Lower leg skin (tissue), 4 donors: ENCODE measurements around the gene ILK. TPM values are rescaled to one million over a fixed set of nuclear protein-coding genes. Genes with fewer than 3 reads are reported as not detected.

Experiments
- DNase-seq, 2 donors: peaks; one replicate each; pipeline ENCODE4 v3.0.0-alpha.2; 2019; ENCODE audit warnings: low spot score in 2 of 2
- H3K4me3 ChIP-seq: fragments of 200-600 bp; sonication (generic); 2 replicates; pipeline ENCODE4 v1.5.1; 2017; ENCODE audit warnings: mild to moderate bottlenecking, low read depth; ENCODE audit not compliant: poor library complexity, severe bottlenecking
- CTCF ChIP-seq, 3 donors: fragments of 450-650 bp; IDR thresholded peaks; one replicate each; pipeline ENCODE4 v1.5.1; 2016; ENCODE audit warnings: antibody characterized with exemption in 3 of 3, mild to moderate bottlenecking in 3 of 3, moderate library complexity in 2 of 3
- POLR2A ChIP-seq, 2 donors: fragments of 450-650 bp; IDR thresholded peaks; one replicate each; pipeline ENCODE4 v1.6.1; 2016 to 2017; ENCODE audit warnings: antibody characterized with exemption in 2 of 2, mild to moderate bottlenecking in 1 of 2, moderate library complexity in 1 of 2
- WGBS, 2 donors: methylation state at CpG; one replicate each; pipeline ENCODE4 v1.1.5; 2018; 5-methylcytosine and 5-hydroxymethylcytosine counted together
- intact Hi-C: fragments of 100-400 bp; cut with DNase I; formaldehyde crosslinking; loops from one replicate; pipeline ENCODE4 v1.15.0; 2023; ENCODE audit warnings: low total_unique reads
- total RNA-seq, 4 donors: library from RNA; depleted of rRNA; stranded (reverse); fragments of >200 nt; gene quantifications; one replicate each; pipeline ENCODE4 v1.1.0, GENCODE V29; 2016

Gene ILK
- total RNA-seq, 4 donors from 2014 or later = 68.1 to 91.0 (median 74.8) TPM

- WGBS, 2 donors = 79 to 88% methylated on average over 6 of the region's 6 CpGs
- TF ChIP-seq POLR2A (IDR thresholded peaks at IDR 0.05) = no peak
- no peak for TF ChIP-seq CTCF (IDR thresholded peaks at IDR 0.05)
- H3K4me3 ChIP-seq = no peak overlapping the region
- intact Hi-C loops = no loop called here
- no peak for DNase-seq
Measured at GRCh38 chr11:6650980-6651379, 47.4 kb downstream of the ILK start.

GRCh38 chr11:6652182-6652581 lies 48.6 kb downstream of the ILK start:
- no peak for TF ChIP-seq CTCF (IDR thresholded peaks at IDR 0.05)
- no peak for TF ChIP-seq POLR2A (IDR thresholded peaks at IDR 0.05)
- intact Hi-C loops = no loop called here
- 57 to 64% methylated on average over 3 of the region's 3 CpGs for WGBS, 2 donors

GRCh38 chr11:6653097-6653496 lies 49.5 kb downstream of the ILK start:
- 96 to 97% methylated on average over 1 of the region's 1 CpG for WGBS, 2 donors
- no peak for TF ChIP-seq CTCF (IDR thresholded peaks at IDR 0.05)
- TF ChIP-seq POLR2A (IDR thresholded peaks at IDR 0.05) = no peak
- no peak for DNase-seq
- no peak overlapping the region for H3K4me3 ChIP-seq
- intact Hi-C loops = no loop called here

More at GRCh38 chr11:6652182-6652581, 48.6 kb downstream of the ILK start:
- no peak overlapping the region for H3K4me3 ChIP-seq
- DNase-seq = no peak

GRCh38 chr11:6653656-6654055 lies 50.1 kb downstream of the ILK start:
- no peak for TF ChIP-seq CTCF (IDR thresholded peaks at IDR 0.05)
- no peak for TF ChIP-seq POLR2A (IDR thresholded peaks at IDR 0.05)
- no peak overlapping the region for H3K4me3 ChIP-seq
- DNase-seq = no peak
- intact Hi-C loops = no loop called here
- WGBS, 2 donors = 89 to 91% methylated on average over 2 of the region's 2 CpGs

GRCh38 chr11:6654281-6655019 lies 50.9 kb downstream of the ILK start:
- 44 to 59% methylated on average over 9 of the region's 9 CpGs for WGBS, 2 donors
- no peak for DNase-seq
- H3K4me3 ChIP-seq = no peak overlapping the region
- intact Hi-C loops = no loop called here
- TF ChIP-seq CTCF (IDR thresholded peaks at IDR 0.05) (no peak), POLR2A (IDR thresholded peaks at IDR 0.05) (no peak)
